Suprapubic skin (tissue), 4 donors: ENCODE measurements around the gene SV2A.
"Not testable (repeated sequence)": the region's sequence is repeated elsewhere in the genome, so short reads cannot be mapped to it uniquely, and the experiment has no call there.

ENCODE experiments used
- EP300 ChIP-seq: sonication (generic); formaldehyde crosslinking; IDR thresholded peaks from one replicate; pipeline ENCODE4 v1.6.1; 2017; ENCODE audit warnings: antibody characterized with exemption
- POLR2A ChIP-seq, 2 donors: fragments of 450-650 bp; IDR thresholded peaks; one replicate each; pipeline ENCODE4 v1.6.1; 2017; ENCODE audit warnings: antibody characterized with exemption in 2 of 2, mild to moderate bottlenecking in 2 of 2, moderate library complexity in 2 of 2
- POLR2AphosphoS5 ChIP-seq, 3 donors: sonication (generic); formaldehyde crosslinking; IDR thresholded peaks; one replicate each; pipeline ENCODE4 v1.6.1; 2017; ENCODE audit warnings: antibody characterized with exemption in 3 of 3
- TF ChIP-seq, protein P1 (sequence below), 2 donors: fragments of 200-600 bp in 1 of 2; fragments of 450-650 bp in 1 of 2; sonication (generic) in 1 of 2; IDR thresholded peaks; one replicate each; pipeline ENCODE4 v1.5.1; 2016 to 2019; ENCODE audit warnings: antibody characterized with exemption in 2 of 2, mild to moderate bottlenecking in 1 of 2, moderate library complexity in 1 of 2

DNA sequence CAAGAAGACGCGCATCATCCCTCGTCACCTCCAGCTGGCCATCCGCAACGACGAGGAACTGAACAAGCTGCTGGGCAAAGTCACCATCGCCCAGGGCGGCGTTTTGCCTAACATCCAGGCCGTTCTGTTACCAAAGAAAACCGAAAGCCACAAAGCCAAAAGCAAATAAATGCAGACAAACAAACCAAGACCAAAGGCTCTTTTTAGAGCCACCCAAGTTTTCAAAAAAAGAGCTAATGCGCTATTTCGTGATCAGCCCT is 30.5 kb downstream of the SV2A start:
- TF ChIP-seq, protein P1, sequence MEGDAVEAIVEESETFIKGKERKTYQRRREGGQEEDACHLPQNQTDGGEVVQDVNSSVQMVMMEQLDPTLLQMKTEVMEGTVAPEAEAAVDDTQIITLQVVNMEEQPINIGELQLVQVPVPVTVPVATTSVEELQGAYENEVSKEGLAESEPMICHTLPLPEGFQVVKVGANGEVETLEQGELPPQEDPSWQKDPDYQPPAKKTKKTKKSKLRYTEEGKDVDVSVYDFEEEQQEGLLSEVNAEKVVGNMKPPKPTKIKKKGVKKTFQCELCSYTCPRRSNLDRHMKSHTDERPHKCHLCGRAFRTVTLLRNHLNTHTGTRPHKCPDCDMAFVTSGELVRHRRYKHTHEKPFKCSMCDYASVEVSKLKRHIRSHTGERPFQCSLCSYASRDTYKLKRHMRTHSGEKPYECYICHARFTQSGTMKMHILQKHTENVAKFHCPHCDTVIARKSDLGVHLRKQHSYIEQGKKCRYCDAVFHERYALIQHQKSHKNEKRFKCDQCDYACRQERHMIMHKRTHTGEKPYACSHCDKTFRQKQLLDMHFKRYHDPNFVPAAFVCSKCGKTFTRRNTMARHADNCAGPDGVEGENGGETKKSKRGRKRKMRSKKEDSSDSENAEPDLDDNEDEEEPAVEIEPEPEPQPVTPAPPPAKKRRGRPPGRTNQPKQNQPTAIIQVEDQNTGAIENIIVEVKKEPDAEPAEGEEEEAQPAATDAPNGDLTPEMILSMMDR (IDR thresholded peaks at IDR 0.05): not testable (repeated sequence)
- TF ChIP-seq POLR2AphosphoS5 (IDR thresholded peaks at IDR 0.05); EP300; POLR2A (IDR thresholded peaks at IDR 0.05): not testable (repeated sequence)
